Measurements from ENCODE around the gene ATP1B1.

ATP1B1 gene

DNA sequence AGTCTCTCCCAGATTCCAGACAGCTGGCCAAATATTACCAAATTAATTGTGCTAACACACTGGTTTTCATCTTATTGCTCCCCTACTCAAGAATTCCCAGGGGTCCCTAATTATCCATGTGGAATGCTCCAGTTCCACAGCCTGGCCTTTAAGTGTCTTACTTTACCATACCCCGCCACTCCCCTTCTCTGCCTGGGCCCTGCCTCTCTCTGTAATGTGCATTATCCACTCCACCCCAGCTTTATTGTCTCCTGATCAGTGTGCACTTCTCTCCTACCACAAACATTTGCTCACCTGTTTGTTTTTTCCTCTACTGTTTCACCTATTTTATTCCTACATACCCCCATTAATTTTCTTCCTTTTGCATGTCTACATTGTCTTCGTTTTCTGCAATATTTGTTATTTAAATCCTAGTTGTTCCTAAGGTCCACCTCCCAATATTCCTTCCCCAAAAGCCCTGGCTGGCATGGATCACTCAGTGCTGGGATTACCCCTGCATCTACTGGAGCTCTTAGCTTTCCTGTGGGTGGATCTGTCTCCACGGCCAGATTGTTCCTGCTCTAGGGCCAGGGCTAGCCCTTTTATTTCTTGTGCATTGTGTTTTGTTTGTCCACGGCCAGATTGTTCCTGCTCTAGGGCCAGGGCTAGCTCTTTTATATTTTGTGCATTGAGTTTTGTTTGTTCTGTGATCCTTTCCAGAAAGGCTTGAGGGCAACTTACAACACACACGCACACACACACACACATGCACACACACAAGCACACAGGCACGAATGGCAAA is 33.4 kb upstream of the ATP1B1 start:
- Histone ChIP-seq H3K79me2 (ENCODE audit: insufficient read depth, low read depth) (no peaks in the 10 kb centered on the region), H3K36me3 (ENCODE audit: insufficient read depth) (no peaks in the 10 kb centered on the region), H3K4me3 (IDR thresholded peaks at IDR 0.05; ENCODE audit: insufficient read depth, low read depth, low read length) (no peak overlapping the region), H3K9ac (no peak overlapping the region), H3K4me1 (ENCODE audit: low read depth, poor library complexity, severe bottlenecking) (no peaks in the 10 kb centered on the region), H3K27me3 (ENCODE audit: insufficient read depth, low read depth) (no peaks in the 10 kb centered on the region), H3K27ac (no peak overlapping the region), H2AFZ (ENCODE audit: low read depth) (no peak overlapping the region), H4K20me1 (ENCODE audit: insufficient read depth) (no peaks in the 10 kb centered on the region), H3K4me2 (no peak overlapping the region)
- TF ChIP-seq, protein P1, sequence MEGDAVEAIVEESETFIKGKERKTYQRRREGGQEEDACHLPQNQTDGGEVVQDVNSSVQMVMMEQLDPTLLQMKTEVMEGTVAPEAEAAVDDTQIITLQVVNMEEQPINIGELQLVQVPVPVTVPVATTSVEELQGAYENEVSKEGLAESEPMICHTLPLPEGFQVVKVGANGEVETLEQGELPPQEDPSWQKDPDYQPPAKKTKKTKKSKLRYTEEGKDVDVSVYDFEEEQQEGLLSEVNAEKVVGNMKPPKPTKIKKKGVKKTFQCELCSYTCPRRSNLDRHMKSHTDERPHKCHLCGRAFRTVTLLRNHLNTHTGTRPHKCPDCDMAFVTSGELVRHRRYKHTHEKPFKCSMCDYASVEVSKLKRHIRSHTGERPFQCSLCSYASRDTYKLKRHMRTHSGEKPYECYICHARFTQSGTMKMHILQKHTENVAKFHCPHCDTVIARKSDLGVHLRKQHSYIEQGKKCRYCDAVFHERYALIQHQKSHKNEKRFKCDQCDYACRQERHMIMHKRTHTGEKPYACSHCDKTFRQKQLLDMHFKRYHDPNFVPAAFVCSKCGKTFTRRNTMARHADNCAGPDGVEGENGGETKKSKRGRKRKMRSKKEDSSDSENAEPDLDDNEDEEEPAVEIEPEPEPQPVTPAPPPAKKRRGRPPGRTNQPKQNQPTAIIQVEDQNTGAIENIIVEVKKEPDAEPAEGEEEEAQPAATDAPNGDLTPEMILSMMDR (conservative IDR thresholded peaks at IDR 0.05; ENCODE audit: low read depth, low read length), result no peak

DNA sequence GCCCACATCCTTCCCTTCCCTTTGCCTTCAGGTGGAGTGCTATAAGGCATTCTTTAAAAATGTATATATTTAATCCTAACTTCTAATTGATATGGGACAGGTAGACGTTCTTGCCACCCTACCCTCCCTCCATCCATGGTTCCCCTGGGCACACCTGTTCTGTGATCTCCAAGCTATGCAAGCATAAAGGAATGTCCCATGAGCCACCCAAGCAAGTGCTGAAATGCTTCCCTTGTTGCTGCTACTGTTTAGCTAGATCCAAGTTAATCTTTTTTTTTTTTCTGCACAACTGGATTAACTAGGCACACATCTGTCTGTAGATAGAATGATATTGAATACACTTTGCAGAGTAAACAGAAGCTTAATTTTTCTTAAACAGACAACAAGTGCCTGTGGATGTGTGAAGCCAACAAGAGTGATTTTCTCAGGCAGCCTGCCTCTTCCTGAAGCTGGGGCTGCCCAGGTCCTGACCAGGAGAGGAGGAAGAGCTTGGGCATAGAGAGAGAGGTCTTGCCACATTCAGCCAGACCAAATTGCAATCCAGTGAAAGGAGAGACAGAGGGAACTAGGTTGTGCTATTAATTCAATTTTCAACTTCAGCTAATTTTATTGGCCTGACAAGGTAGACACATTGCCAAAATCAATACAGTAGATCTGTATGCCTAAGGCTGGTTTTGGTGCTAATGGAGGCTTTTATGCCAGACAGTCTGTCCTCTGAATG is 28.2 kb upstream of the ATP1B1 start:
- Histone ChIP-seq H3K9ac (no peak overlapping the region), H3K79me2 (ENCODE audit: insufficient read depth, low read depth) (no peaks in the 10 kb centered on the region), H3K36me3 (ENCODE audit: insufficient read depth) (no peaks in the 10 kb centered on the region), H4K20me1 (ENCODE audit: insufficient read depth) (no peaks in the 10 kb centered on the region), H3K4me3 (IDR thresholded peaks at IDR 0.05; ENCODE audit: insufficient read depth, low read depth, low read length) (no peak overlapping the region), H3K4me2 (no peak overlapping the region), H2AFZ (ENCODE audit: low read depth) (no peak overlapping the region), H3K4me1 (ENCODE audit: low read depth, poor library complexity, severe bottlenecking) (no peaks in the 10 kb centered on the region), H3K27ac (no peak overlapping the region), H3K27me3 (ENCODE audit: insufficient read depth, low read depth) (no peaks in the 10 kb centered on the region)
- TF ChIP-seq, protein P1 (conservative IDR thresholded peaks at IDR 0.05; ENCODE audit: low read depth, low read length), result no peak

DNA sequence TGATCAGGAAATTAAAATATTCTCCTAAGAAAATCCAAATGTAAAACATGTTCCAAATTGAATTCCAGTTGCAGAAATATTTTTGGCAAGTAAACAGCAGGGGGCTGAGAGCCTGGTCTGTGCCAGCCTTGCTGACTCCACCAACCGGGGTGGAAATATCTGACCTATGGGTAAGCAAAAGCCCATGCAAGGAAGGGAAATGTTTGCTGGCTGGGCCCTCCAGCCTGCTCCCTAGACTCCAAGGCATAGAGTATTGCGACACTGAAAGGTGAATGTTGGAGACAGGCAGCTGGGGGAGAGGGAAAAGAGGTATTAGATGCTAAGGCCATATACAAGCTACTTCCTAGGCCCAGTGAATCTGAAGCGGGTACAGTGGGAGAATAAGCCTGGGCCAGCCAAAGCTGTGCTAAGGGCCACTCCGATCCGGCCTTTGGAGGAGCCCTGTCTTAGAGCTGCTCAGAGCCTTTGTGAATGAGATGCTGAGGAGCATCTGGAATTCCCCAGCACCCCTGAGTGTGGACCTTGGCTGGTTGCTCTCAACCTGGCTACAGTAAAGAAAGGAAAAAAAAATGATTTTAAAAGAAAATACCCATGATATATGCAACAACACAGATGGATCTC is 24.9 kb upstream of the ATP1B1 start:
- Histone ChIP-seq H3K9ac (no peak overlapping the region), H3K27me3 (ENCODE audit: insufficient read depth, low read depth) (no peaks in the 10 kb centered on the region), H3K4me1 (ENCODE audit: low read depth, poor library complexity, severe bottlenecking) (no peaks in the 10 kb centered on the region), H2AFZ (ENCODE audit: low read depth) (no peak overlapping the region), H3K79me2 (ENCODE audit: insufficient read depth, low read depth) (no peaks in the 10 kb centered on the region), H4K20me1 (ENCODE audit: insufficient read depth) (no peaks in the 10 kb centered on the region), H3K4me2 (no peak overlapping the region), H3K4me3 (IDR thresholded peaks at IDR 0.05; ENCODE audit: insufficient read depth, low read depth, low read length) (no peak overlapping the region), H3K27ac (no peak overlapping the region), H3K36me3 (ENCODE audit: insufficient read depth) (no peaks in the 10 kb centered on the region)
- TF ChIP-seq, protein P1 (conservative IDR thresholded peaks at IDR 0.05; ENCODE audit: low read depth, low read length), result no peak

DNA sequence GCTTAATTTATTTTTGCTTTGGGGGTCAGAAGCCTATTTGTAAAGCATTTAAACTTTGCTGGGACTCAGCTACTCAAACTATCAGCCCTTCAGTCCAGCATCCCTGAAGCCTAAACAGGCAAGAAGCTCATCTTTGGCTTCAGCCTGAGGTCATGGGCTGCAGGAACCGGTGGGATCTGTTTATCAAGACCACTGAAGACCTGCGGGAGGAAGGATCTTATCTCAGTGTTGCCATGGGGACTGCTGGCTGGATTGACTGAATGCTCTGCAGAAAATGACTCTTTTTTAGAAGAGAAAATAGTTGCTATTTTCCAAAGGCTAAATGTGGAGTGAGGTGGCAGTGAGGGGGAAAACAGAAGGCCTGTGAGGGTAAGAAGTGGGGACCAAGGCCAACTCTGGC is 20.6 kb upstream of the ATP1B1 start:
- no peaks in the 10 kb centered on the region for H3K79me2 ChIP-seq (ENCODE audit: insufficient read depth, low read depth)
- no peak overlapping the region for H2AFZ ChIP-seq (ENCODE audit: low read depth)
- H3K9ac ChIP-seq, result no peak overlapping the region
- H3K4me2 ChIP-seq, result no peak overlapping the region
- no peaks in the 10 kb centered on the region for H3K4me1 ChIP-seq (ENCODE audit: low read depth, poor library complexity, severe bottlenecking)
- TF ChIP-seq, protein P1 (conservative IDR thresholded peaks at IDR 0.05; ENCODE audit: low read depth, low read length), result no peak
- no peaks in the 10 kb centered on the region for H4K20me1 ChIP-seq (ENCODE audit: insufficient read depth)
- H3K27me3 ChIP-seq (ENCODE audit: insufficient read depth, low read depth), result no peaks in the 10 kb centered on the region
- H3K4me3 ChIP-seq (IDR thresholded peaks at IDR 0.05; ENCODE audit: insufficient read depth, low read depth, low read length), result no peak overlapping the region
- no peaks in the 10 kb centered on the region for H3K36me3 ChIP-seq (ENCODE audit: insufficient read depth)
- H3K27ac ChIP-seq, result no peak overlapping the region
